ENCODE data around the gene VWA2.

The VWA2 gene

DNA sequence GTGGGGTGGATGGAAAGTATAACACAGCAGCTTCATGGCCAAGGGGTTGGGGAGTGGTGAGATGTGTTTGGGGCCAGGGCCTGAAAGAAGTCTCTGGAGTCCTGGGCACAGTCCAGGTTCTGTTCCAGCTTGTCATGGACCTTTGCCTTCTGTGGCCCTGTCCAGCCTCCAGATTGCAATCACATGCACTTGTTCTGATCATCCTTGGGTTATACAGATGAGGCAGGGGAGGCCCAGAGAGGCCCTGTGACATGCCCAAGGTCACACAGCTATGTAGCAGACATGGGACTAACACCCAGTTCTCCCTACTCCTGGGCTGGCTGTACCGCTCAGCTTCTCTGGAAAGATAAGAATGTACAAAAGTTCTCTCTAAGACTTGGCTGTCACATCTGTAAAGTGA, 11.7 kb downstream of the VWA2 start:
- no peak for DNase-seq

DNA sequence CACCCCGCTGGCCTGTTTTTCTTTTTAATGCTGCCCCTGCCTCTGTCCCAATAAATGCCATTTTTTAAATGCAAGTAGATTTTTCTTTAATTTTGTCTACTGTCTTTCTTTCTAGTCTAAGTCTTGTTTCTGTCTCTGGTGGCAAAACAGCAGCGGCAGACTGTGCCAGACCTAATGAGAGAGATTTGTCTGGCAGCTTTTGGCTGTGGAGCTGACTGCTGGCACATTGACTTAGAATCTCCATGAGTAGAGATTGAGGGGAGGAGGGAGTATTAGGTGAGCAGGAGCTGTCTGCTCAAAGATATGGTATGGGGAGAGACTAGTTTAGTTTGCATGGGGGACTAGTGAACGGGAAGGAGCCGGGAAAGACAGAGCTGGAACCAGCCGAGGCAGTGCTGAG, 13.0 kb downstream of the VWA2 start:
- DNase-seq, result no peak

DNA sequence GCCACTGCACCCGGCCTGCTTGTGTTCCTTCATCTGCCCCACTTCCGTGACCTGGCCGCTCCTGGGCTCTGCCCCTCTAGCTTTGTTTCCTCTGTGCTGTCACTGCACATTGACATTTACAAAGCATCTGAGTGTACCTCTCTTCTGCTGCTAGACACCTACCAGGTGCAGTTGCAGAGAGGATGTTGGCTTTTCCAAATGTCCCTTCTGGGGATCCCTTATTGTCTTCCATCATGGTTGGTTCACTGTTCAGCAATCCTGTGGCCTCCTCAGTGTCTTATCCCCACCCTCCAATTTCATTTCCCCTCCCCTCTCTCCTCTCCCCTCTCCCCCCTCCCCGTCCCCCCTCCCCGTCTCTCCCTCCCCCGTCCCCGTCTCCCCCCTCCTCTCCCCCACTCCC, 13.8 kb downstream of the VWA2 start:
- no peak for DNase-seq

DNA sequence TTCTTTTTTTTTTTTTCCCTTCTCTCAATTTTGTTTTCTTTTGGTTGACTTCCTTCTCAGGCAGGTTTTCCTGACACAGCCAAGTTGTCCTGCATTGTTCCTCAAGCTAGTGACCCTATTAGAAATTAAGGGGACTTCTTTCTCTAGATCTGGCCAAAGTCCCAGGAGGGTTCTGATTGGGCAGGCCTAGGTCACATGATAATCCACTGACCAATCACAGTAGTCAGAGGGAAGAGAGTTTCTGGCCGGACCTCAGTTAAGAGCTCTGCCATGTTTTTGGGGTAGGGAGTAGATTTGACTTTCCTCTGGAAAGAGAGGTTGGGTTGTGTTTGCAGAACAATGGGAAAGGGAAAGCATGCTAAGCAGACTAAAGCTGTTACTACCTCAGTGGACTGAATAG, 16.2 kb downstream of the VWA2 start:
- no peak for DNase-seq

DNA sequence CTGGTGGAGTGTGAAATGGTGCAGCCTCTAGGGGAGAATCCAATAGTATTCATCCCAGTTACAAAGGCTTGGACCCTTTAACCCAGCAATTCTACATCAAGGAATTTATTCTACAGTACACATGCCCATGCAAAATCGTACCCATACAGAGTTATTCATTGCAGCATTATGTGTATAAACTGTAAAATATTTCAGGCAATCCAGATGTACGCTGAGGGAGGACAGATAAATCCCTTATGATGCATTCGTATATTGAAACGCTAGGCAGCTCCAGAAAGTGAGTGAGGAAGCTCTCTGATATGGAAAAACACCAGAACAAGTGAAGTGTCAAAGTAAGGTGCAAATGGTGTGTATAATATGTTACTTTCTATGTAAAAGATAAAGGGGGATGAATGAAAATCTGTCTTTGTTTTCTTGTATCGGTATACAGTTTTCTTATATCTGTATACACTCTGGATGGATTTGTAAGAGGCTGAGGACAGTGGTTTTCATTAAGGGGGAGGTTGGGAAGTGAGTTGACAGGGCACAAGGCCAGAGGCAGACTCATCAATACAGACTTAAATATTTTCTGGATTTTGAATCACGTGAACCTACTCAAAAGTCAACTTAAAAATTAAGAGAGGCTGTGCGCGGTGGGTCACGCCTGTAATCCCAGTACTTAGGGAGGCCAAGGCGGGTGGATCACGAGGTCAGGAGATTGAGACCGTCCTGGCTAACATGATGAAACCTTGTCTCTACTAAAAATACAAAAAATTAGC, 17.1 kb downstream of the VWA2 start:
- DNase-seq, result no peak

DNA sequence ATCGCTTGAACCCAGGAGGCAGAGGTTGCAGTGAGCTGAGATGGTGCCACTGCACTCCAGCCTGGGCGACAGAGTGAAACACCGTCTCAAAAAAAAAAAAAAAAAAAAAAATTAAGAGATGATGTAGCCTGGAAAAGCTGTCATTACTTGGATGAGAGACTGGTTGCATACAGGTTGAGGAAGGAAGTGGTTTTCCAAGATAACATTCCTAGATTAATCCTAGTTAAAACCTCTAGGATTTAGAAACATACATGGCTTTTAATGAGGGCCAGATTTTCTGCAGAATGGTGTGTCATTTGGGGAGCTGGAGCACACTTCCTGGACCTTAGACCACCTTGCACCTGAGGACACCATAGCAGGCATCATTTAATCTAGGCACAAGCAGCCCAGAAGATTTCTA, 17.8 kb downstream of the VWA2 start:
- no peak for DNase-seq

DNA sequence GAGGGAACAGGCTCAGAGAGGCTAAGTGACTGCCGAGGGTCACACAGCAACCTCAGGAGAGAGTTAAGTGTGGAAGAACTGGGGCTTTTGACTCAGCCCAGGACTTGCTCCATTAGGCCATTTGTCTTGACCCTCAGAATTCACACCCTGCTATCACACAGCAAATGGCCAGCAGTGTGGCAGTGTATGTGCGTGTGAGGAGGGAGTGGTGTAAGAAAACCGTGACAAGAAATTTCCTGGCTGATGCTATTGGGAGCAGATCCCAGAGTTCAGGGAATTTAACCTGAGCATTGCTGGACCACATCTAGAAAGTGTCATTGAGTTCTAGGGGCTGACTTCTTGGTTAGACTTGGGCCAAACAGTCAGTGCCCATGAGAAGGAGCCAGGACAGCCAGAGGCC, 18.4 kb downstream of the VWA2 start:
- no peak for DNase-seq

DNA sequence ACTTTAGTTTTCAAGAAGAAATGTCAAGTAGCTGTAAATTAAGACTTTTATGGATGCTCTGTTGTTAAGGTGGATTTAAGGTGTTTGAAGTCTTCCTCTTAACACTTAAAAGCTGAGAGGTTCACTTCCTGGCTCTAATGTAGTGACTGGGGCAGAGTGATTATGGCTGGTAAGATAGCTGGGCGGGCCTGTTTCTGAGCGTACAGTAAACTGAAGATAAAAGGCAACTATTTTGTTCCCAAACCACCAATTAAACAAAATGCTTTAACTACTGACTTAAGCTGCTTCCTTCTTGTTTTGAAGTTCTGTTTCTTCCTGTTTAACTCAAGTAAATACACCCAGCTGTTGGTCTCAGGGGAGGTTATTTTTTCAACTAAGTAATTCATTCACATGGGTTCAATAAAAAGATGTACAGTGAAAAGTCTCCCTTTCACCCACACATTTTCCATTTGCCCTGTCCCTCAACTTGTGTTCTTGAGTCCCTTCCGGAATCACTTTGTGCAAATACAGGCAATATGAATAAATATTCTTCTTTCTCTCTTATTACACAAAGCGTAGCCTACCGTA, 19.3 kb downstream of the VWA2 start:
- DNase-seq, result no peak

DNA sequence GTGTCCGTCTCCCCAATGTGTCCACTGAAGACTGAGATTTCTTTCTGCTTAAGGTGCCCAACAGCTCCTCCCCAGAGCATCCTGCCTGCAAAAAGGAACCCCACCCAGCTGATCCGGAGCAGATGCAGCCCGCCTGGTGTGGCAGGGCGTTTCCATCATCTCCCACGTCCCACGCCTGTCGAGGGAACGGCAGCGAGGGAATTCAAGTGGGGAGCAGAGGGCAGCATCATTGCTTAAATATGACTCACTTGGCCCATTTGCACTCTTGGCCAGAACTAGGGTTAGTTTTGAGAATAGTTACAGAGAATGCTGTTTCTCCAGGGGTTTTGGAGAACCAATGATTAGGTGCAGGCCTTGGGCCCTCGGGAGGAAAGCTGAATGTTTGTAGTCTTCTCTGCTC, 20.8 kb downstream of the VWA2 start:
- DNase-seq, result no peak

DNA sequence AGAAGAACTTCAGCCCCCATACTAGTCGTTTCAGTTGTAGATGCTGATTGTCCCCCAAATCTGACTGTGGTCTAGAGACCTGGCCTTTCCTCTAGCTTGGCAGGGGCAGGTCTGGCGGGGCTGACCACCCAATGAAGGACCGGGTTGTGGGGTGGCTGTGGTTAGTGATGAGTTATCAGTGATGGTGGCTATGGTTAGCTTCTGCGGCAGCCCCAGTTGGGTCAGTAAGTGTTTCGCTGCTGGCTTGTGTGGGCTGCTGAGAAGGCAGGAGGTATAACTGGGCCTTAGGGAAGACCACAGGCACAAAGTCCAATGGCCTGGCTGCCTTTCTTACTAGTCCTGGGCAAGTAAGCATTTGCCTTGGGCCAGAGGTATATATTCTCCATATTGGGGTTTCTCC, 21.3 kb downstream of the VWA2 start:
- no peak for DNase-seq

DNA sequence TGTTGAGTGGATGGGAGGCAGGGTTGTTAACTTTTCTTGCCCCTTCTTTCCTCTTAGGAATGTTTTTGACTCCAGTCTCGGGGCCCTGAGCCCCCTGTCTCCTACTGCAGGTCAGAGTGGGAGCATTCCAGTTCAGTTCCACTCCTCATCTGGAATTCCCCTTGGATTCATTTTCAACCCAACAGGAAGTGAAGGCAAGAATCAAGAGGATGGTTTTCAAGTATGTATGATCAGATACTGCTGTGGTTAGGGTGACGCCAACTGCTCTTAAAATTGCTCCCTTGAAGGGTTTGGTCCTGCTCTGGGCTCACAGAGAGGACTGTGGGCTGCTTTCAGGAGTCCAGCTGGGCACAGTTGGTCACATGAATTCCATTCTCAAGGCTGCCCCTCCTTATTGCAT, 22.0 kb downstream of the VWA2 start:
- no peak for DNase-seq

DNA sequence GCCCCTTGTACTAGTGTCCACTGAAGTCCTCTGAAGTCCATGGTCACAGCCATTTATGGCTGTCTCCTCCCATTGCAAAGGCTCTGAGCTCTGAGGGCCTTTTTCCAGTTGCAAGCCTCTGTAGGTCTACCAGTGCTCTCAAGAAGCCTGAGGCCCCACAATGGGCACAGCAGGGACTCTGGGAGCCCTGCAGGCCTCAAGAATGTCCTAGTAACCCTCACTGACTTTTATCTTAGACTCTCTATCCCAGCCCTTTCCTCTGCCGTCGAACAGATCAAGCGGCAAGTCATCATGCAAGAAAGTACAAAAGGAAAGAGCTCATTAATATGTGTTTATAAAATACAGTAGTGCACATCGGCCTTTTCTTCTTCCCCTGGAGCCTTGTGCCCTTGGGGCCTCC, 23.4 kb downstream of the VWA2 start:
- no peak for DNase-seq

DNA sequence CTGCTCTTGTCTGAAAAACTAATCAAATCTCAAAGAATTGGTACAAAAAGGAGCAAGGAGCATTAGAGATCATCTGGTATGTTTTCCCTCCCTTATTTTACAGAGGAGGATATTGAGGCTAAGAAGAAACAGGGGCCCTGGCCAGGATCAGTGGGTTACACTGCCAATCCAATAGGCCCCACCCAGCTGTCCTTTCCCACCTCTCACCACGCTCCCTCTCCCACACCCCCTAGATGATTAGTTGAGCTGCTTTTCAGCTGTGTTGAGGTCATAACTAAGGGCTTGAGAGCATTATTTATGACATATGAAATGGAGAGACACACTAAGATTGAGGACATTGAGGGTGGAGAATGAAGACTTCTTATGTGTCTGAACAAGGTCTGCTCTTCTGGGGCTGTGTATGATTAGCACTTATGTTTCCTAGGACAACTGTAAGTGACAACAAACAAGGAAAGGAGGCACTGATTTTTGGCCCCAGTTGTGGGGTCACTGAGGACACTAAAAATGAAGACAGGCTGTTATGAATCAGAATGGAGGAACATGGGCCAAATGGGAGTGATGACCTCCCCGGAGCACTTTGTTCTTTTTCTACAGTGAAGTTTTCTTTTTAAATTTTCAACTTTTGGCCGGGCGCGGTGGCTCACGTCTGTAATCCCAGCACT, 26.5 kb downstream of the VWA2 start:
- no peak for DNase-seq

DNA sequence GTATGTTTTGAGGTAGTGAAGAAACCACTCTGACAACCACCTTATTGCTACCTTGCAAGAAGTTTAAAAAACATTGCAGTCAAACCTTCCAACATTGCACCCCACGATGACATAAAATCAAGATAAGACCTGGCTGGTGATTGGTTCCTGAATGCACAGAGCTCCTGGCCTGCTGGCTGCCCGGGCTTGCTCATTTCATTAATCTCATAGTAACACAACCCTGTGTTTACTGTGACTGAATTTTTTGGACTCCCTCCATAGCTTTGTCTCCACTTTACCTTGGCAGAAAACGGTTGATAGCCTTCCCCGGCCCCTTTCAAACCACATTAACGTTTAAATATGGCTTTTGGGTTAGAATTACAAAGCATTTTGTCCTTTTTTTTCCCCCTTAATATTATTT, 27.5 kb downstream of the VWA2 start:
- DNase-seq, result peak; percentile 69

DNA sequence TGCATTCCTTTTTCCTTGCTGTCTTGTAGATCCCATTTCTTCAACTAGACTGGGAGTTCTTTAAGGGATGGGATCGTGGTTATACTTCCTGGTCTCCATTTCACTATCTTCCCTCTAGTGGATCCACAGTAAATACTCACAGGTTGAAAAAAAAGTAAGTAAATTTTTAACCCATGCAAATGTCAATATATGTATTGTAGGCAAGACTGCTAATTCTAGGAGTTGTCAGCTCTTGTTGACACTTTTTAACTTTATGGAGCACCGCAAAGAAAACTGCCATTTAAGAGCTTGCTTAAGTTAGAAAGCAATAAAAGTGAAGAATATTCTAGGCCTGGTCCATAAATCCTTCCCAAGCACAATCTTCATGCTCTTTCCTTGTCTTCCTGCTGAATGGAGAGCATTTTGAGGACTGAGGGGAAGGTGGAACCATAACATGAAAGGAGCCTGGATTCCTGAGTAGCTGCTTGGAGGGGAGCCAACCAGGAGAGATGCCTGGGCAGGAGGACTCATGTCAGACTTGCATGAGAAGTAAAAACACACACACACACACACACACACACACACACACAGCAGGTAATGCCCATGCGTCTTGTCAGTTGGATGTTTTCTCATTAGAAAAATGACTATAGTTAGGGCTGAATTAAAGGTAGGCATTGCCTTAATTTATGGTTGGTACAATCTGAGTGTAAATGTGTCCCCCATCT, 32.2 kb downstream of the VWA2 start:
- no peak for DNase-seq

DNA sequence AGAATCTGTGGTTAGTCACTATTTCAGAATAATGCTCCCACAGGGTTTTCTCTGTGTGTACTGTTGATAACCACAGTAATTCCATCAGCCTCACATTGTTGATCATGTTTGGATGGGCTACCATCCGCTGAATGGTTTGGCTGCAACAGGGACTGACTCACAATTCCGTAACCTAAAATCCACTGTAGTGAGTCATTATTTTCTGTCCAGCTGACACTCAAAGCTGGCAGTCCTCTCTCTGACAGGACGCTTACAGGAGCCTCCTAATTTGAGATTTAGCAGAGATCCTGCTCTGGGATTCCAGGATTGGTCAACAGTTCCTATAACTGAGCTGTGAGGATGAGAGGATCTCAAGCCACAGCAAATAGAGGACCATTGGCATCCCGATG, 32.7 kb downstream of the VWA2 start:
- no peak for DNase-seq

DNA sequence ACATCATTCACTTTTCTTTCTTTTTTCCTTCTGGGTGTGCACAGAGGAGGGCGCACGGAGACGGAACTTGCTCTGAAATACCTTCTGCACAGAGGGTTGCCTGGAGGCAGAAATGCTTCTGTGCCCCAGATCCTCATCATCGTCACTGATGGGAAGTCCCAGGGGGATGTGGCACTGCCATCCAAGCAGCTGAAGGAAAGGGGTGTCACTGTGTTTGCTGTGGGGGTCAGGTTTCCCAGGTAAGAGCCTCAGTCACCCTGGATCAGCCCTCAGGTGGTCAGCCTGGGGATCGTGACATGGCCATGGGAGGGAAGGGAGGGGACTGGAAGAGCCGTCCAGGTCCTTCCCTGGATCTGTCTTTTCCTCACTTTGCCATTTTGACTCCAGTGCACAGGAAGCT, 33.6 kb downstream of the VWA2 start:
- no peak for DNase-seq

DNA sequence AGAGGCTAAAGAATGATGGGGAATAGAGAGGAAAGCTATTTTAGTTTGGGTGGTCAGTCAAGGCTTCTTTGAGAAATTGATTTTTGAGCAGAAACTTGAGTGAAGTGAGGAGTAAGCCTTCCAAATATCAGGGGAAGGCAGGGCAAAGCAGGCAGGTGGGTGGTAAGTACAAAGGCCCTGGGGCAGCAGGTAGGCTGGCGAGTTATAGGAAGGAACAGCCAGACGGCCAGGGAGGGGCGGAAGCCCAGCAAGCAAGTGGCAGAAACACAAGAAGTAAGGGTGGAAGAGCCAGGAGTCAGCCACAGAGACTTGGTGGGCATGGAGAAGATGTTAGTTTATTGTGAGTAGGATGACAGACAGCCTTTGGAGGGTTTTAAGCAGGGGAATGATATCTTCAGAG, 34.9 kb downstream of the VWA2 start:
- DNase-seq, result no peak

DNA sequence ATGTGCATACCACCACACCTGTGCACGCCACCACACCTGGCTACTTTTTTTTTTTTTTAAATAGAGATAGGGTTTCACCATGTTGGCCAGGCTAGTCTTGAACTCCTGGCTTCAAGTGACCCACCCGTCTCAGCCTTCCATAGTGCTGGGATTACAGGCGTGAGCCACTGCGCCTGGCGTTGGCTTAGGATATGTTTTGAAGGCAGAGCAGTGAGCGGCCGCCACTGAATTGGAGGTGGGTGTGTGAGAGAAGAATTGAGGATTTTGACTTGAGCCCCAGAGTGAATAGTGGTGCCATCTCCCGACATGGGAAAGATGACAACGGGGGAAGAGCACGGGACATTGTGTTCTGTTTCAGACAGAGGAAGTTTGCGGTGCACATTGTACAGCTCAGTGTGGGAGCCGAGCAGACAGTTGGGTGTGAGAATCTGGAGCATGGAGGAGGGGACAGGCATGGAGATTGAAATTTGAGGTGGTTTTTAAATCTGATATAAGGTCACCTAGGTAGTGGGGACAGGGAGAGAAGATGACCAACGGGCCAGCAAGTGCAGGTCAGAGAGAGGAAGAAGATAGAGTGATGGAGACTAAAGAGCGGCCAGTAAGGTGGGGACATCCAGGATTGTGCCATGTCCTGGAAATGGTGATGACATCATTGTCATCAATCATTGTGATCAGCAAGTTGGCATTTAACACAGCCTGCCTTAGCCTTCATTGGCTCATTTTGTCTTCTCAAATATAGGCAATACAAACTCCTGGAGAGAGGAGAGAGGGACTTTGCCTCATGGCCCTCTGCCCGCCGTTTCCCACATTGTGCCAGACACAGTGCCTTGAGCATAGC, 35.8 kb downstream of the VWA2 start:
- no peak for DNase-seq

DNA sequence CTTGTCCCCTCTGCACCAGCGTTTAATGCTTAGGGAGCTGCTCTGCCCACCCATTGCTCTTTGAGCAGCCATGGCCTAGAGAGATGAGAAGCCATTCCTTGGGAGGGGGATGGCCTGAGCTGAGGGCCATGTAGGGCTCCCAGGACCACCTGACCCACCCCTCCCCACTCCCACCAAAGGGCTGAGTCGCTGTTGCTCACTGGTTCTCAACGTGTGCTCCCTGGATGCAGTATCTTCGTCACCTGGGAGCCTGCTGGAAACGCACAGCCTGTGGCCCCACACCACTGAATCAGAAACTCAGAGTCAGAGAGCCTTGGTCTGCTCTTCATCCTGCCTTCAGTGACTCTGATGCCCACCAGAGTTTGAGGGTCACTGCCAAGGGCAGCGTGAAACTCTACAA, 37.0 kb downstream of the VWA2 start:
- no peak for DNase-seq

DNA sequence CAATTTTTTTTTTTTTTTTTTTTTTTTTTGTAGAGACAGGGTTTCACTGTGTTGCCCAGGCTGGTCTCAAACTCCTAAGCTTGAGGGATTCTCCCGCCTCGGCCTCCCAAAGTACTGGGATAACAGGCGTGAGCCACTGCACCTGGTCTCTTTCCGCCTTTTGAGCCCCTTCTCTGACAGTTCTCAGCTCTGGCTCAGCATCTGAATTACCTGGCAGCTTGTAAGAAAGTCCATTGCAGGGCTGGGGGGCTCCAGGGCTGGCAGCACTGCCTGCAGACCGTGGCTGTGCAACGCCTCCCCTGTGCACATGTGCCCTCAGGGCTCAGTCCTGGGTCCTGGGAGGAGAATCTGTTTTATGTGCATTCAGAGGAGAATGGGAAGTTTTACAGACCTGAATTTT, 37.6 kb downstream of the VWA2 start:
- DNase-seq, result no peak

DNA sequence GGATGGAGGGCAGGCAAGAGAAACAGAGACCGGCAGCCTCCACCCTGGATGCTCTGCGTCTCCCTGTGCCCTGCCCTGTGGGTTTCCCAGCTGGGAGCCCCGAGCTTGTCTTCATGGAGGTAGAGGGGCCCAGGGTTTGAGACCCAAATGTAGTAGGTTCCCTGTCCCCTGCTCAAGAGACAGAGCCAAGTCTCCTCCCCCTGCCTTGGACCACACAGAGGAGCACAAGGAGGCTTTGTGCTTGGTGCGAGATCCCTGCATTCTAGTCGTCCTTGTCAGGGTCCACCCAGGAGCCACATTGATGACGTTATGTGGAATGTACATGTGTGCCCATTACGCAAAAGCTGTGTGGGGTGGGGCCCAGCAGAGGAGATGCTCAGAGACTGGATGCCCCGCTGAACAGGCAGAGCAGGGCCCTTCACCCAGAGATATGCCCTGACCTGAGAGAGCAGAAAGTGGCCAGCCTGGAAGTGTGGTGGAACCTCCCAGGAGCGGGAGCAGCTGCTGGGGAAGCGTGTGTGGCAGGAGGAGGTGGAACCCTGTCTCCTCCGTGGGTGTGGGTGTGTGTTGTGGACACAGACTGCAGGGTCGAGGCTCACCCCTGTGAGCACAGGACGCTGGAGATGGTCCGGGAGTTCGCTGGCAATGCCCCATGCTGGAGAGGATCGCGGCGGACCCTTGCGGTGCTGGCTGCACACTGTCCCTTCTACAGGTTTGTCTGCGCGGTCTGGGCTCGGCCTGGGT, 39.3 kb downstream of the VWA2 start:
- no peak for DNase-seq

DNA sequence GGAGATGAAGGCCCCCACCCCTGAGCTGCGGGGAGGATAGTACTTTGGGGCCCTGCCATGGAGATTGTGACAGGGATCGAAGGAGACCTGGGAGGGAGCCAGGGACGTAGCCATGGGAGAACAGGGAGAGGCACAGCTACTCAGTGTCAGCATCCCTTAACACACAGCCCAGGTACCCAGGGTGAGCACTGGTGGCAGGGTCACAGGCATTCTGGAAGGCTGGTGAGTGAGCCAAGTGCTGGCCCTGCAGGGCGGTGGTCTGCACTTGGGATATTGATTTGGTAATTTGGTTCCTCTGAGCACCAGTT, 39.8 kb downstream of the VWA2 start:
- DNase-seq, result no peak

All from NCI-H1092 treated with DMSO at 0.1 percent for 48 hours (cell line).